ENCODE results near the gene S100PBP. TPM values are rescaled to one million over a fixed set of nuclear protein-coding genes. Genes with fewer than 3 reads are reported as not detected.
"Not testable (repeated sequence)": the region's sequence is repeated elsewhere in the genome, so short reads cannot be mapped to it uniquely, and the experiment has no call there.

Gene S100PBP
- polyA plus RNA-seq, 4 donors: 26.3 to 38.3 (median 32.9) TPM

DNA sequence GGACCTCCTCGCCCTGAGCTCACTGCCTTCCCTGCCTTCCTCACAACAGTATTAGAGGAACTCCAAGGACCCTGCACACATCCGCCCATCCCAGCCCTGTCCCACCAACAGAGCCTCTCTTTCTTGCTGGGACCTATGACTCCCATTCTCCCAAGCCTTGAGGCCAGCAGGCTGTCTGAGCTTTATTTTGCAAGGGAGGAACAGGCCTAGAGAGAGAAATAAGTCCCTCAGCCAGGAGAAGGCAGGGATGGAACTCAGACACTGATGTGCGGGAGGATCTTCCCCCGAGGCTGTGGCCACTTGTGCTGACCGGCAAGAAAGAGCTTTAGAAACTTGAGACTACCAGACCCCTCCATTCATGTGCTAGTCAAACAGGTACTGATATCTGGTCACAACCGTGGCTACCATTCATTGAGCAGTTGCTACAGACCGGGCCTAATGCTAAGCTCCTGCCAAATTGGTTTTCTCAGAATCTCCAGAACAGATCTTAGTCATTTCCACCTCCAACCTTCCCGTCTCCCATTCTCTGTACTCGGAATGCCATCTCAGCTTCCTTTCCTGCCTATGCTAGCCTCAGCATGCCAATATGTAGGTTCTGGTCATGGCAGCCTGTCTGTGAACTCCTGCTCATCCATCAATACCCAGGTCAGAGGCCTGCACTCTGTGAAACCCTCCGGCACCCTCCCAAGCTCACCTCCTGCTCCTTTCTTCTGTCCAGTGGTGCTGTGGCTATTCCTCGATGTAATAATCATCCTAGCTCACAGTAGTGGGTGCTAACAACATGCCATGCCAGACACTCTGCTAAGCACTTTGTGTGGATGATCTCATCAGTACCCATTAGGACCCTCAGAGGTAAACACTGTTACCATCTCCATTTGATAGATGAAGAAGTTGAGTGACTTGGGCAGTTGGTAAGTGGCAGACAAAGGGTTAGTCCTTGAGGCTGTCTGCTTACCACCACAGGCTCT, 79.9 kb downstream of the S100PBP start:
- no peak for DNase-seq (ENCODE audit: low read depth in 4 of 4, low spot score in 3 of 4)

DNA sequence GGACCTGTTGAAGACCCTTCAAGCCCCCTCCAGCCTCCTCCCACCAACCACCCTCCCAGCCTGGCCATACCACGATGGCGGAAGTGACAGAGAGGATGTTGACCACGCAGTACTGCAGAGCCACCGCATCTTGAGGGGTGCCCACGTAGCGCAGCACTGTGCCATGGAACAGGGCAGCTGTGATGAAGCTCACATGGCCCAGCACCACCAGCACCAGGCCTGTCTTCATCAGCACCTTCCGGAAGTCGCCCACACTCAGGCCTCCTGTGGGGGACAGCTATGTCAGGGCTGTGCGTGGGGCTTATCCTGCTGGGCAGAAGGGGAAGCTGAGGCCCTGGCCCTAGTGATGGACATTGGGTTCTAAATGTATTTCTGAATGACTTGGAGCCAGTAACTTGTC, 80.6 kb downstream of the S100PBP start:
- DNase-seq (ENCODE audit: low read depth in 4 of 4, low spot score in 3 of 4): no peak

DNA sequence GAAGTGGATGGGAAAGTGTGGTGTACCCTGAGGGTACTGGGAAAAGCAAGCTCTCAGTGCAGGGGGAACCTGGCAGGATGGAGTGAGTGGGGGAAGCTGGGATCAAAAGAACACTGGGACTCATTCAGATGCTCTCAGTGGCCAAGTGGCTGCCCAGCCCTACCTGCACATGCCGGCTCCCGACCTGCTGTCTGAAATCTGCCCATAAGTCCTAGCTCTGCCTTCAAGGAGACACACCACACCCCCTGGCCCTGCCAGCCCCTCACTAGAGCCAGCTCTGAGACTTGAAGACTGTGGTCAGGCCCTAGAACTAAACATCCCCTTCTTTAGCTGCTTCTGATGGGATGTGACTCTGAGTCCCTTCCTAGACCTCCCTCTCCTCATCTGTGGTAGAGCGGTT, 81.5 kb downstream of the S100PBP start:
- no peak for DNase-seq (ENCODE audit: low read depth in 4 of 4, low spot score in 3 of 4)

DNA sequence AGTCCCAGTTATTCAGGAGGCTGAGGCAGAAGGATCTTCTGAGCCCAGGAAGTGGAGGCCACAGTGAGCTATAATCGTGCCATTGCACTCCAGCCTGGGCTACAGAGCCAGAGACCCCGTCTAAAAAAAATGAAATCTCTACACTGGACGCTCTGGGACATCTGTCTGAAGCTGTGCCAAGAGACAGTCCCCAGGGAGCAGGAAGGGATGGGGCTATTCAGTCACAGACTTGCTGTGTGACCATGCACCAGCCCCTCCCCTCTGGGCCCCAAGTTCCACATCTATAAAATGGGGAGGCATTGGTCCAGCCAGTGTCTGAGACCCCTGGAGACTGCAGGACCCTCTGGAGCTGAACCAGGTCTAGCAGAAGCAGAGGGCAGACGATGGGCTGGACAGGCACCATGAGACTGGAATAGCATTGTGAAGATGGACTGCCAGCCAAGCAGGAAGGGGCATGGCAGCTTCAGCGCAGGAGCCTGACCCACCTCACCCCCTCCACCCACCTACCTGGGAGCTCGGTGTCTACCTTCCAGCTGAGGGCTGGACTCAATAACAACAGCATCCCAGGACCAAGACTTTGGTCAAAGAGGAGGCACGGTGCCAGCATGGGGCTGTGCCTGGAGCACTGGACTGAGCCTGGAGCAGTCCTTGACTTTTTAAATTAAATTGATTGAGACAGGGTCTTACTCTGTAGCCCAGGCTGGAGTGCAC, 82.3 kb downstream of the S100PBP start:
- DNase-seq (ENCODE audit: low read depth in 4 of 4, low spot score in 3 of 4): no peak

DNA sequence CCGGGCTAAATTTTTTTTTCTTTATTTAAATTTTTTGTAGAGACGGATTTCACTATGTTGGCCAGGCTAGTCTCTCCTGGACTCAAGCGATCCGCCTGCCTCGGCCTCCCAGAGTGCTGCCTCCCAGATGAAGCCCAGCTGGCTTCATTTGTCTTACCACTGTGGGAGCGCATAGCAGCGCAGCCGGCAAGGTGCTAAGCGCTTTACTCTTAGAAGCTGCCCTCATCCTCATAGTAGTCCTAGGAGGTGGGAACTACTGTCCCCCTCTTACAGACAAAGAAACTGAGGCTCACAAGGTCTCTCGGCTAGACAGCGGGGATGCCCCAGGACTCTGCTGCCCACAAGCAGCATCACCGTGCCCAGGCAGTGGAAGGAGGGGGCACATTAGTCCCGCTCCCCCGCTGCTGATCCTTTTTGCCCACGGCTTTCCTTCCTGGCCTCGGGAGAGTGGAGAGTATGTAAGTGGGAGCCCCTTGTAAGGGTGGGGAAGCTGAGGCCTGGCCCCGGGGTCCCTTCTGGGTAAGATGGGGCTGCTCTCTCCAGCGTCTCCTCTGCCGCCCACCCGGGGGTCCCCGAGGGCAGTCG, 83.0 kb downstream of the S100PBP start:
- no peak for DNase-seq (ENCODE audit: low read depth in 4 of 4, low spot score in 3 of 4)

DNA sequence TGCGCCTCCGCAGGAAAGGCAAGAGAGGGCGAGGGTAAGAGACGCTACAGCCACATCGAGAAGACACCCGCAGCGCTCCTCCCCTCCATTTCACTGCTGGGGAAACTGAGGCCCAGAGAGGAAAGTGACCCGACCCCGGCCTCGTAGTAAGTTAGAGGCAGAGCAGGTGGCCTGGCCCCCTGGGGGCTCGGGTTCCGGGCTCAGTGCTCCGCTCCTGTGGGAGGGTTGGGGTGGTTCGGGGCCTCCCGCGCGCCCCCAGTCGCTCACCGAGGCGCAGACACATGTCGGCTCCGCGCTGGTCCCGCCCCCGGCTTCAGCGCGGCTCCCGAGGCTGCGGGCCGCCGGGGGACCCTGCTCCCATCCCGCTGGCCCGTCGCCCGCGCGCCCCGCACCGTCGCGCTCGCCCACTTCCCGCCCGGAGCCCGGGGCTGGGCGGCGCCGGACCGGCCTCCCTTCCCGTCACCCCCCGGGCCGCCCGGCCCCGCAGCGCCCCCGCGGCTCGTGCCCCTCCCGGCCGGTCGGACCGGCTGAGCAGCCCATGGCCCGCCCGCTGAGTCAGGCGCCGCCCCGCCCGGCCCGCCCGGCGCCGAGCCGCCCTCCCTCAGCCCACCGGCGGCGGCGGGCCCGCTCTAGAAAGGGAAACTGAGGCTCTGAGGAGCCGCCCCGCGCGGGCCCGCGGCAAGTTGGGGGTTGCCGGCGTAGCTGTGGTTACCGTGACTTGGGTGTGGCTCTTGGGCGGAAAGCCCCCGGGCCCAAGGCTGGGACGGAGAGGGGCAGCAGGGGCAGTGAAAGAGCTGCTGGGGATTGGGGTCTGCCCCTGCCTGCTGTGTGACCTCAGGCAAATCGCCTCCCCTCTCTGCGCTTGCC, 83.7 kb downstream of the S100PBP start, which contains the start of gene TMEM54:
TSS of gene TMEM54 (minus strand) at position 434 of the 867 bp plus-strand sequence. CDS start at position 283, 151 bp downstream.
- DNase-seq (ENCODE audit: low read depth in 4 of 4, low spot score in 3 of 4): no peak

DNA sequence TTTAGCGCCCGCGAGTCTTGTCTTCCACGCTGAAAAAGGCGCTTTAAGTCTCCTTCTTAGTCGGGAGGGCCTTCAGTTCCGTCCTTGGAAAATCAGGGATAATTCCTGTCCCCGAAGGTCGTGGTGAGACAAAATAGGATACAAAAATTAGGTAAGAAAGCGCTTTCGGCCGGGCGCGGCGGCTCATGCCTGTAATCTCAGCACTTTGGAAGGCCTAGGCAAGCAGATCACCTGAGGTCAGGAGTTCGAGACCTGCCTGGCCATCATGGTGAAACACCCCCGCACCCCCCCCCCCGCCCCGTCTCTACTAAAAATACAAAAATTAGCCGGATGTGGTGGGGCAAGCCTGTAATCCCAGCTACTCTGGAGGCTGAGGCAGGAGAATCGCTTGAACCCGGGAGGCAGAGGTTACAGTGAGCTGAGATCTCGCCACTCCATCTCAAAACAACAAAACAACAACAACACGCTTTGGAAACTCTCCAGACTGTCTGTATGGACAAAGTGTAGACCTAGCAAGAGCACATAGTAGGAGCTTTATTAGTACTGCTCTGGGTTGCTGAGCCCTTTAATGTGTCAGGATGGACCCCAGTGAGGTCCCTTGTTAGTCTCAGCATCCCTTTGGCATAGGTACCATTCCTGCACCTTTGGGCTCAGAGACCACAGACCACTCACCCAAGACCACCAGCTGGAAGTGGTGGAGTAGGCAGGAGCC, 84.5 kb downstream of the S100PBP start:
- DNase-seq (ENCODE audit: low read depth in 4 of 4, low spot score in 3 of 4): no peak

DNA sequence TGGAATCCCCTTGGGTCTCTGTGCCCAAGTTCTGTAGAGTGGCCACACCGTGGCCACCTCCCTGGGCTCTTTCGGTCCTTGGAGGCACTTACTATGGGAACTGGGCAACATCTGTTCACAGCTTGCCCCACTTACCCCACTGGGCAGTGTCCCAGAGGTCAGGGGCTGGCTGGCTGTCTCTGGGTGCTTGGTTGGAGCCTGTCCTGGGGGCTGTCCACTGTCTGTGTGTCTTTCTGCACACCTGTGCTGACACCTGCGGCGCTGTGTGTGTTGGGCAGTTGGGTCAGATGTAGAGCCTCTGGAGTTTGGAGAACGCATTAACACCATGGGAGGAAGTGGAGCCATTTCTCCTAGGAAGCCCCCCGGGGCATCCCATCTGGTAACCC, 85.1 kb downstream of the S100PBP start:
- no peak for DNase-seq (ENCODE audit: low read depth in 4 of 4, low spot score in 3 of 4)

DNA sequence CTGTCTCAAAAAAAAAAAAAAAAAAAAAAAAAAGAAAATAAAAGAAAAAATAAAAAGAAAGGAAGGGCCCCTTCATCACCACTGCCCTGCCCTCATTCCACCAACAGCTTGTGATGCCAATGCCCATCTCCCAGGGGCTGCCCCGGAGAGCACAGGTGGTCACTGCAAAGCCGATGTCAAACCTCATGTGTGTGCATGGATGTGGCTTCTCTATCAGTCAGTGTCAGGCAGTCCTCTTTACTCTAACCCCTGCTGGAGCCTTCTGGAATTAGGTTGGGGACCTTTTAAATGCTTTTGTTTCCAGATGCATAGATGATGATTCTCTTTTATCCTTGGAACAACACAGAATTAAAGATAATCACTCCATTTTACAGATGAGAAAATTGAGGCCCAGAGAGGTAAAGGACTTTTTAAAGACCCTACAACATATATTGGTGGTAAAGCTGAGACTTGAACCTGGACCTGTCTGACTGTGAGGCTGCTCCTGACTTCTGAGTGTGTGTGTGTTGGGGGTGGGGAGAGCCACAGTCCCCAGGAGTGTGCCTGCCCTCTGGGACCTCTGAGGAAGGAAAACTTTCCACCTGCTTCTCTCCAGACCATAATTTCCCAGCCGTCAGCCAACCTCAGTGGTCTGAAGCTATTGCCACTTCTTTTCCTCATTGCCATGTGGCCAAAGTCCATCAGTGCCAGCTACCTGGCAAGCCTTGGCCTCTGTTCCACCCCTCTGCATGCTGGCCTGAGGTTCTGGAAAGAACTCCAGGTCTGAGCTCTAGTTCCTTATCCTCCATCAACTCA, 86.7 kb downstream of the S100PBP start:
- no peak for DNase-seq (ENCODE audit: low read depth in 4 of 4, low spot score in 3 of 4)

DNA sequence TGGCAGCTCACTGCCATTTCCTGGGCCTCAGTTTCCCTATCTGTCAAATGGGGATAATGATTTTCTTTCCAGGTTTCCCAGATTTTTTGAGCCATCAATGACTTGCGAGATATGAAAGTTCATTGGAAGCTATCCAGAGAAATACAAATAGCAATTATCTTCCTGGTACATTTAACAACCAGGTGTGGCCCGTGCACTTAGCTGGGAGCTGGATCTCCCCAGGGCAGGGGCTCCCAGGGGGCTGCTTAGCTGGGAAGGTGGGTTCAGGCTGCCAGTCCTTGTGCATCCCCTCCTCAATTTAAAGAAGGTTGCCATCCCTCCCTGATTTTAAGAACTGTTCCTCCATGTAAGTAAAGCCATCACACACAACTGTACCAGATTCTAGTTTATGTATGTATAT, 87.3 kb downstream of the S100PBP start:
- DNase-seq (ENCODE audit: low read depth in 4 of 4, low spot score in 3 of 4): no peak

DNA sequence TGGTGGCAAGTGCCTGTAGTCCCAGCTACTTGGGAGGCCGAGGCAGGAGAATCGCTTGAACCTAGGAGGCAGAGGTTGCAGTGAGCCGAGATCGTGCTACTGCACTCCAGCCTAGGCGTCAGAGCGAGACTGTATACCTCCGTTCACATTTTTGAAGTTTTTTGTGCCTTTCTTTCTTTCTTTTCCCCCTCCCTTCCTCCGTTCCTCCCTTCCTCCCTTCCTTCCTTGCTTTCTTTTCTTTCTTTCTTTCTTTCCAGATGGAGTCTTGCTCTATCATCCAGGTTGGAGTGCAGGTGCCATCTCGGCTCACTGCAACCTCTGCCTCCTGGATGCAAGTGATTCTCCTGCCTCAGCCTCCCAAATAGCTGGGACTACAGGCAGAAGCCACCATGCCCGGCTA, 88.1 kb downstream of the S100PBP start:
- DNase-seq (ENCODE audit: low read depth in 4 of 4, low spot score in 3 of 4): not testable (repeated sequence)

DNA sequence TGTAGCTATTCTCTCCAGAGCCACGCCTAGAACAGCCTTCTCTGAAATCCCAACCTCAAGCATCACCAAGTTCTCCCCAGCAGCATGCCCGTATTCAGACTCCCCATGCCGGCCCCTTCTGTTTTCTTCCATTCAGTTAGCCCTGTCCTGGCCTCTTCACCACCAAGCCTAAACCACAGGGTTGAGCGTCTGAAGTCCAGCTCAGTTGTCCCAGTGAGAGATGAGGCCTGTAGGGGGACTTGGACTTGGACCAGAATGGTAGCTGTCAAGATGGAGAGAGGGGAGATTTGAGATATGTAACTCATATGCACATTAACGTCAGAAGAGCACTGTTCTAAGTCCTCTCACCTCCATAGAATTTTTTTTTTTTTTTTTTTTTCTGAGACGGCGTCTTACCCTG, 89.2 kb downstream of the S100PBP start:
- no peak for DNase-seq (ENCODE audit: low read depth in 4 of 4, low spot score in 3 of 4)

DNA sequence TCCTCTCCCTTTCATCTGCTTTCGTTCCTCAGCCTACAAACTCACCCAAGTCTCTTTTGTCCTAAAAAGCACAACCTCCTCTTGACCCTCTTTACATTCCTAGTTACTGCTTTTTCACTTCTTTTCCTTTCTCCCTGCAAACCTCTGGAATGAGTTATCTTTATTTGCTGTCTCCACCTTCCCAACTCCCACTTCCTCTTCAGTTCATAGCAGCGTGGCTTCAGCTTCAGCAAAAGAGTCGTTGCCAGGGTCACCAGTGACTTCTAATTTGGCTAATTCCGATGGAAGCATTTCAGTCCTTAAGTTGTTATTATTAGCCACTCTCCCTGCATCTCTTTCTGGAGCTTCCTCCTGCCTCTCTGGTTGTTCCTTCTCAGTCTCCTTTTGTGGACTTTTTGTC, 90.0 kb downstream of the S100PBP start:
- no peak for DNase-seq (ENCODE audit: low read depth in 4 of 4, low spot score in 3 of 4)

Other genes starting within 250 kb of the S100PBP start
- gene ZBTB8OS, start 167.1 kb upstream of the S100PBP start, polyA plus RNA-seq (ENCODE audit: insufficient read length in 4 of 4): 10 to 100 TPM; 28.8 to 37.8 (median 34.5) TPM
- gene RBBP4, start 166.4 kb upstream of the S100PBP start, polyA plus RNA-seq (ENCODE audit: insufficient read length in 4 of 4): 100 to 1,000 TPM; 292 to 355 (median 335) TPM
- 1 to 10 TPM; 1.6 to 2.1 (median 1.7) TPM for gene SYNC, start 114.9 kb upstream of the S100PBP start, polyA plus RNA-seq (ENCODE audit: insufficient read length in 4 of 4)
- 10 to 100 TPM; 56.2 to 60.3 (median 59.1) TPM for gene YARS1, start 295 bp upstream of the S100PBP start, polyA plus RNA-seq (ENCODE audit: insufficient read length in 4 of 4)
- gene FNDC5, start 53.3 kb downstream of the S100PBP start, polyA plus RNA-seq (ENCODE audit: insufficient read length in 4 of 4): 10 to 100 TPM; 45.3 to 60.8 (median 50.7) TPM
- gene HPCA, start 68.8 kb downstream of the S100PBP start, polyA plus RNA-seq (ENCODE audit: insufficient read length in 4 of 4): 1 to 10 TPM in 1 of 4 donors, under 1 TPM in 3; 0.63 to 1.3 (median 0.72) TPM
- gene TMEM54, start 83.7 kb downstream of the S100PBP start, polyA plus RNA-seq (ENCODE audit: insufficient read length in 4 of 4): 10 to 100 TPM in 2 of 4 donors, 1 to 10 TPM in 2; 7.5 to 11.6 (median 9.1) TPM
- 10 to 100 TPM; 17.6 to 19.5 (median 18.7) TPM for gene RNF19B, start 147.2 kb downstream of the S100PBP start, polyA plus RNA-seq (ENCODE audit: insufficient read length in 4 of 4)
- 100 to 1,000 TPM; 200 to 220 (median 215) TPM for gene AK2, start 219.2 kb downstream of the S100PBP start, polyA plus RNA-seq (ENCODE audit: insufficient read length in 4 of 4)